Activated effector memory CD4-positive, alpha-beta T cell treated with Interleukin-2 at 50 U/mL for 16 hours (primary cell): ENCODE results near the gene INCENP.
"Not testable (repeated sequence)": the region's sequence is repeated elsewhere in the genome, so short reads cannot be mapped to it uniquely, and the experiment has no call there.

ENCODE experiments used
- DNase-seq: peaks from one replicate; pipeline ENCODE4 v3.0.0-alpha.2; 2020

Gene INCENP

DNA sequence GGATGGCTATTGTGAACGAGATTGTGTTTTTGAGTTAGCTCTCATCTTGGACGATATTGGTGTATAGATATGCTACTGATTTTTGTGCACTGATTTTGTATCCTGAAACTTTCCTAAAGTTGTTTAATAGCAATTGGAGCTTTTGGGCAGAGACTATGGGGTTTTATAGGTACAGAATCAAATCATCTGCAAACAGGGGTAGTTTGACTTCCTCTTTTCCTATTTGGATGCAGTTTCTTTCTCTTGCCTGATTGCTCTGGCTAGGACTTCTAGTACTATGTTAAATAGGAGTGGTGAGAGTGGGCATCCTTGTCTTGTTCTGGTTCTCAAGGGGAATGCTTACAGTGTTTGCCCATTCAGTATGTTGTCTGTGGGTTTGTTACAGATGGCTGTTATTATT lies 57.3 kb downstream of the INCENP start:
- DNase-seq: no peak

DNA sequence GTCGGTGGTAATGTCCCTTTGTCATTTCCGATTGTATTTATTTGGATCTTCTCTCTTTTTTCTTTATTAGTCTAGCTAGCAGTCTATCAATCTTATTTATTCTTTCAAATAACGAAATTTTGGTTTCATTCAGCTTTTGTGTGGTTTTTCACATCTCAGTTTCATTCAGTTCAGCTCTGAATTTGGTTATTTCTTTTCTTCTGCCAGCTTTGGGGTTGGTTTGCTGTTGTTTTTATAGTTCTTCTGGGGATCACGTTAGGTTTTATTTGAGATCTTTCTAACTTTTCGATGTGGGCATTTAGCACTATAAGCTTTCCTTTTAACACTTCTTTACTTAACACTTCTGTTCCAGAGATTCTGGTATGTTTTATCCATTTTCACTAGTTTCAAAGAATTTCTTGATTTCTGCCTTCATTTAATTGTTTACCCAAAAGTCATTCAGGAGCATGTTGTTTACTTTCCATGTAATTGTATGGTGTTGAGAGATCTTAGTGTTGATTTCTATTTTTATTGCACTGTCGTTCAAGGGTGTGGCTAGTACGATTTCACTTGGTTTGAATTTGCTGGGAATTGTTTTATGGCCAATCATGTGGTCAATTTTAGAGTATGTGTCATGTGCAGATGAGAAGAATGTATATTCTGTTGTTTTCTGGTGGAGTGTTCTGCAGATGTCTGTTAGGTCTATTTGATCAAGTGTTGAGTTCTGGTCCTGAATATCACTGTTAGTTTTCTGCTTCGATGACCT lies 58.5 kb downstream of the INCENP start:
- no peak for DNase-seq

DNA sequence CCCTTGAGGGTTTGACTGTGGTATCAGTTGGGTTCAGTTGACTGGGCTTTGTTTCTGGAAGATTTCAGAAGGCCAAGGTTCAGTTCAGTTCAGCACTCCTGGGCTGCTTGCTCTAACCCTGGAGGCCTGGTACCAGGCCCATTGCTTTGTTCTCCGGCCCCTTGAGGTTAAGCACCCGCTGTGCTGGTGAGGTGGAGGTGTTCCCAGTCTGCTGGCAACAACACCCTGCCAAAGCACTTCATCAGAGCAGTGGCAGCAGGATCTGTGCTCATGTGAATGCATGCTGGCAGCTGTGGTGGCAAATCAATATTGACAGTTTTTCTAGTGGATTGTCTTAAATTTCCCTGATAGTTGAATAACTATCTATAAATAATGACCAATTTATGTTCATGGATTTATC lies 62.4 kb downstream of the INCENP start:
- DNase-seq: no peak

DNA sequence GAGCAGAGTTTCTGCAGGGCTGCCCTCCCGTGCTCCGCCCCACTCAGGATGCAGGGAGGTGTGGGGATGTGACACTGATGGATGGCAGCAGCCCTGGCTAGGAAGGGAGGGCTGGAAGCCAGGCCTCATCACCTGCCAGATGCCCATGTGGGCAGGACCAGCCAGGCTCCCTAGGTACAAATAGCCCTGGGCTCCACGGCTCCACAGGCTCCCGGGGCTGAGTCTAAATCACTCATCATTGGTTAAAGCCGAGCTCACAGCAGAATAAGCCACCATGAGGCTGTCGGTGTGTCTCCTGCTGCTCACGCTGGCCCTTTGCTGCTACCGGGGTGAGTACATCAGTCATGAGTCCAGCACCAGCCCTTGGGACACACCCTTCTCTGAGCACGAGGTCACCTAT lies 66.2 kb downstream of the INCENP start, which contains the start of gene SCGB1D1:
TSS of gene SCGB1D1 (plus strand) at position 206 of the 400 bp plus-strand sequence. CDS start at position 275, 69 bp downstream.
- DNase-seq: no peak

DNA sequence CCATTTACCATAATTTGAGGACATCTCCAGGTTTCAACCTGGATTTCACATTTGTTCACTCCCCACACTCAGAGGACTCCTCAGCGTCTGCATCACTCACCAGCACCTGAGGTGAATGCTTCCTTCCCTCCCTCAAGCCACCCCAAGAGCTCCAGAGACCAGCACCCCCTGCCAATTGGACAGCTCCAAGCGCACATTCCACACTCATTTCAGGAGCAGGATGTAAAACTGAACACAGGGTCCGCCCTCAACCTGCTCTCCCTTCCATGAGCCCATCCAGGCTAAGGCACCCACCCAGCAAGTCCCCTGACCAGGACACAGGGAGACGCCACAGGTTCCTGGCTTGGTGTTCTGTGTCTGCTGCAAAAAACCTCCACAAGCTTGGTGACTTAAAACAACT lies 70.1 kb downstream of the INCENP start:
- DNase-seq: no peak

- not testable (repeated sequence) for DNase-seq
Measured at GRCh38 chr11:62195010-62195409, 71.2 kb downstream of the INCENP start.

GRCh38 chr11:62195945-62196344 lies 72.1 kb downstream of the INCENP start:
- DNase-seq: no peak

DNA sequence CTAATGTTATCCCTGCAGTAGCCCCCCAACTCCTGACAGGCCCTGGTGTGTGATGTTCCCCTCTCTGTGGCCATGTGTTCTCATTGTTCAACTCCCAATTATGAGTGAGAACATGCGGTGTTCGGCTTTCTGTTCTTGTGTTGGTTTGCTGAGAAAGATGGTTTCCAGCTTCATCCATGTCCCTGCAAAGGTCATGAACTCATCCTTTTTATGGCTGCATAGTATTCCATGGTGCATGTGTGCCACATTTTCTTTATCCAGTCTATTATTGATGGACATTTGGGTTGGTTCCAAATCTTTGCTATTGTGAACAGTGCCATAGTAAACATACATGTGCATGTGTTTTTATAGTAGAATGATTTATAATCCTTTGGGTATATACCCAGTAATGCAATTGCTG lies 73.6 kb downstream of the INCENP start:
- DNase-seq: not testable (repeated sequence)

DNA sequence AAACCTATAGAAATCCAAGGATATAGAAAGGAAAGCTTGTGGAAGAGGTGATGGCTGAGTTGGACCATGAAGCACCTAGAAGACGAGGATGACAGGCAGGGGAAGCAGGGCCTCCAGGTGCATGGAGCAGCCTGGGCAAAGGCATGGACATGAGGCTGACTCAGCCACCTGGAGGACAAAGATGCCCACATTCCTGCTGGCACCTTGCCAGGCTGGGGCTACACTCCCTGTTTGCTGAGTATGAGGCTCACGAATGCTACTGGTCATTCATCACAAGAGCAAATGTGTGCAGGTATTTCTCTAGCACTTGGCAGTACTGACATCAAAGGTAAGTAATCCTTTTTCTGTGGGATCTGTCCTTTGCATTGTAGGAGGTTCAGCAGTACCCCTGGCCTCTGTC lies 77.6 kb downstream of the INCENP start:
- no peak for DNase-seq
